GM10266 (cell line): ENCODE data around the gene CTIF.

ENCODE experiments used
- DNase-seq: peaks from one replicate; pipeline ENCODE4 v3.0.0; 2012; ENCODE audit errors: extremely low spot score
- CTCF ChIP-seq: IDR thresholded peaks from 2 replicates; pipeline ENCODE4 v1.5.1; 2012; ENCODE audit warnings: mild to moderate bottlenecking, low read depth; ENCODE audit not compliant: control insufficient read depth, insufficient read depth; ENCODE audit errors: missing control alignments

The CTIF gene

GRCh38 chr18:48533340-48534070 lies 5.3 kb upstream of the CTIF start:
- no peak for TF ChIP-seq CTCF

GRCh38 chr18:48534364-48534763 lies 4.5 kb upstream of the CTIF start:
- DNase-seq: no peak
- no peak for TF ChIP-seq CTCF

More at GRCh38 chr18:48533340-48534070, 5.3 kb upstream of the CTIF start:
- no peak for DNase-seq

GRCh38 chr18:48535956-48536355 lies 2.9 kb upstream of the CTIF start:
- no peak for DNase-seq
- TF ChIP-seq CTCF: no peak

- no peak for DNase-seq
- TF ChIP-seq CTCF: no peak
Observed at GRCh38 chr18:48536516-48536915, 2.3 kb upstream of the CTIF start.

- DNase-seq: peak; percentile 48
- no peak for TF ChIP-seq CTCF
Observed at GRCh38 chr18:48539406-48540250, 797 bp downstream of the CTIF start.

GRCh38 chr18:48540251-48541025 lies 1.6 kb downstream of the CTIF start:
- DNase-seq: peak; percentile 67
- TF ChIP-seq CTCF: no peak
